ENCODE data around the gene CHURC1.

DNA sequence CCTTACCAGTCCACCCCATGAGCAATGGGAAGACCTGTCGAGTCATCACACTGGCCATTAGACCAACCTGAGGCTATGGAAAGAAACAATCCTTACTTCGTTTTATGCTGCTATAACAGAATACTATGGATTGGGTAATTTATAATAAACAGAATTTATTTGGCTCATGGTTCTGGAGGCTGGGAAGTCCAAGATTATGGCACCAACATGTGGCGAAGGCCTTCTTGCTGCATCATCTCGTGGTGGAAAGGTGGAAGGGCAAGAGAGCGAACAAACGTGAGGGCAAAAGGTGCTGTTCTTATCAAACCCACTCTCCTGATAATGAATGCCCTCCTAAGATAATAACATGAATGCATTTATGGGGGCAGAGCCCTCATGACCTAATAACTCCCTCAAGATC, 24.9 kb upstream of the CHURC1 start:
- TF ChIP-seq, protein P1, sequence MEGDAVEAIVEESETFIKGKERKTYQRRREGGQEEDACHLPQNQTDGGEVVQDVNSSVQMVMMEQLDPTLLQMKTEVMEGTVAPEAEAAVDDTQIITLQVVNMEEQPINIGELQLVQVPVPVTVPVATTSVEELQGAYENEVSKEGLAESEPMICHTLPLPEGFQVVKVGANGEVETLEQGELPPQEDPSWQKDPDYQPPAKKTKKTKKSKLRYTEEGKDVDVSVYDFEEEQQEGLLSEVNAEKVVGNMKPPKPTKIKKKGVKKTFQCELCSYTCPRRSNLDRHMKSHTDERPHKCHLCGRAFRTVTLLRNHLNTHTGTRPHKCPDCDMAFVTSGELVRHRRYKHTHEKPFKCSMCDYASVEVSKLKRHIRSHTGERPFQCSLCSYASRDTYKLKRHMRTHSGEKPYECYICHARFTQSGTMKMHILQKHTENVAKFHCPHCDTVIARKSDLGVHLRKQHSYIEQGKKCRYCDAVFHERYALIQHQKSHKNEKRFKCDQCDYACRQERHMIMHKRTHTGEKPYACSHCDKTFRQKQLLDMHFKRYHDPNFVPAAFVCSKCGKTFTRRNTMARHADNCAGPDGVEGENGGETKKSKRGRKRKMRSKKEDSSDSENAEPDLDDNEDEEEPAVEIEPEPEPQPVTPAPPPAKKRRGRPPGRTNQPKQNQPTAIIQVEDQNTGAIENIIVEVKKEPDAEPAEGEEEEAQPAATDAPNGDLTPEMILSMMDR (IDR thresholded peaks at IDR 0.05; ENCODE audit: borderline replicate concordance, extremely low read depth, low read length, poor library complexity, severe bottlenecking): no peak
- TF ChIP-seq EZH2 (IDR thresholded peaks at IDR 0.05; ENCODE audit: borderline replicate concordance, low read depth, low read length, severe bottlenecking): no peak
